DMS53 (cell line): ENCODE data around the gene SYT9.
A peak's percentile ranks its signal among the peaks of the same experiment; 100 is the strongest.
"Not testable (repeated sequence)": the region's sequence is repeated elsewhere in the genome, so short reads cannot be mapped to it uniquely, and the experiment has no call there.

ENCODE experiments used
- DNase-seq: peaks from one replicate; lab custom pipeline; 2025; lab: John Stamatoyannopoulos, UW

Gene SYT9

GRCh38 chr11:7506243-7506642 lies 254.5 kb downstream of the SYT9 start:
- no peak for DNase-seq

DNA sequence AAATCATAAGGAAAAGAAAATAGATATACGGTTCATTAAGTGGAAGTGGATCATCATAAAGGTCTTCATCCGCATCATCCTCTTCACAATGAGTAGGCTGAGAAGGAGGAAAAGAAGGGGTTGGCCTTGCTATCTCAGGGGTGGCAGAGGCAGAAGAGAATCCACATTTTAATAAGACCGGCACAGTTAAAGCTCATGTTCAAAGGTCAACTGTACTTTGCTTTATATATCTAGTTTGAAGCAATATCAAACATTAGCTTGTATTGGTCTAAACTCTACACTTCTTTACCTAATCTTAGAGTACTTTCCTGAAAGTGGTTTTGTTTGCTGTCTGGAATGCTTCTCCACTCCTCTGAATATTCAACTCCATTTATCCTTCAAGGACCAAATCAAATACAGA lies 256.4 kb downstream of the SYT9 start:
- DNase-seq = no peak

DNA sequence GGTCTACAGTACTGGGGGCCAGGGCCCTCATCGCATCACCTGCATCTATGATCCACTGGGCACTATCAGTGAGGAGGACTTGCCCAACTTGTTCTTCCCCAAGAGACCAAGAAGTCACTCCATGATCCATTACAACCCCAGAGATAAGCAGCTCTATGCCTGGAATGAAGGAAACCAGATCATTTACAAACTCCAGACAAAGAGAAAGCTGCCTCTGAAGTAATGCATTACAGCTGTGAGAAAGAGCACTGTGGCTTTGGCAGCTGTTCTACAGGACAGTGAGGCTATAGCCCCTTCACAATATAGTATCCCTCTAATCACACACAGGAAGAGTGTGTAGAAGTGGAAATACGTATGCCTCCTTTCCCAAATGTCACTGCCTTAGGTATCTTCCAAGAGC lies 258.3 kb downstream of the SYT9 start:
- no peak for DNase-seq

- DNase-seq = peak; percentile 86
Measured at GRCh38 chr11:7511401-7511800, 259.7 kb downstream of the SYT9 start.

- peak; percentile 70 for DNase-seq
Measured at GRCh38 chr11:7512525-7513233, 261.0 kb downstream of the SYT9 start.

GRCh38 chr11:7513234-7514098 lies 261.8 kb downstream of the SYT9 start, which contains the start of gene PPFIBP2:
TSS of gene PPFIBP2 (plus strand) at chr11:7513999. CDS start at chr11:7549476, 35,477 bp downstream.
- peak; percentile 89 for DNase-seq

GRCh38 chr11:7514099-7514591 lies 262.4 kb downstream of the SYT9 start:
- DNase-seq = peak; percentile 59

- DNase-seq = no peak
Measured at GRCh38 chr11:7515447-7515886, 263.8 kb downstream of the SYT9 start.

DNA sequence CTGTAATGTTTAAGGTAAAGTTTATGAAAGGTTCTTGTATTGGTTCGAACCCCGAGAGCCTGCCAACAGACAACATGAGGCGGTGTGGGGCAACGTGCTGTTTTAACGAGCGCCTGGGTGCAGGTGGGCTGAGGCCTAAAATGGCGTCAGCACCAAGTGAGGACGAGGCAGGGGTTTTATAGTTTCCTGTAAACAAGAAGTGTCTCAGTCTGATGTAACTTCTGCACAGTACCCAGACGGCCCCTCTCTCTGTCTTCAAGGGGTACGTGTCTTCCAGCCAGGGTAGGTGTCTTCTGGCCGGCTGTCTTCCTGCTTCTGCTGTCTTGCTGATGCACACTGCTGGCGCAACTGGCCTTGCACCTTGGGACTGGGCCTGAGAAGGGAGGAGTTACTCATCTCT lies 264.8 kb downstream of the SYT9 start:
- DNase-seq = no peak

- not testable (repeated sequence) for DNase-seq
Measured at GRCh38 chr11:7517743-7518142, 266.0 kb downstream of the SYT9 start.
